HUDEP-2 (cell line): Measurements from ENCODE around the gene UGT1A7.
A peak's percentile ranks its signal among the peaks of the same experiment; 100 is the strongest.
"Not testable (repeated sequence)": the region's sequence is repeated elsewhere in the genome, so short reads cannot be mapped to it uniquely, and the experiment has no call there.

Experiments used
- DNase-seq, 76 experiments: peaks; one replicate each; lab custom pipeline; 2025; ENCODE audit not compliant: unreplicated experiment in 76 of 76; lab: John Stamatoyannopoulos, UW

The UGT1A7 gene

DNA sequence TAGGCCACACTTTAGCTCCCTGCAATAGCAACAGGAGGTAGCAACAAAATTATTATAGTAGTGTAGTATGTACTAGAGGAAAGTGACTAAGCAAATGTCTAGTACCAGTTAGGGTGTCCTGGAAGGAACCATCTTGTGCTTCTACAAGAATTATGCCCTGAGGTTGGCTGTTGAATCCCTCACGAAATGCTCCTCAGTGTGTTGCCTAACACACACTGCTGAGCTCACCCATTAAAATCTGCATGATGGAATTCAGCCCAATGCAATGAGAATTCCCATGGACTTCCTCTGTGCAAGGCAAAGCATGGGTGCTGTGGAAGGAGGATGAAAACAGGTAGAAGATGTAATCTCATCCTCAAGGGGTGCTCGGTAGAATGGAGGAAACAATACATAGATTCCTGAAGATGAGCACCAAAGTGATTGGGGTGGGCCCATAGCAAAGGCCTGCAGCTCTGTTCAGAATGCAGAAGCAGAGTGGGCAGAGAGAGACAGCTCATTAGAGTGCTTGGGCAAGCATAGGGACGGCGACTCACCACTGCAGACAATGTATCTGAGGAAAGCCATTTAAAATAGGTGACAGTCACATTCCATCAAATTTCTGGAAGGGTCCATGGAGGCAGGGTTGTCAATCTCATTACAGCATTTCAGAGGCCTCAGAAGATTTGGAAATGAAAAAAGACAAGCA is 1.2 kb upstream of the UGT1A7 start:
- no peak for DNase-seq

DNA sequence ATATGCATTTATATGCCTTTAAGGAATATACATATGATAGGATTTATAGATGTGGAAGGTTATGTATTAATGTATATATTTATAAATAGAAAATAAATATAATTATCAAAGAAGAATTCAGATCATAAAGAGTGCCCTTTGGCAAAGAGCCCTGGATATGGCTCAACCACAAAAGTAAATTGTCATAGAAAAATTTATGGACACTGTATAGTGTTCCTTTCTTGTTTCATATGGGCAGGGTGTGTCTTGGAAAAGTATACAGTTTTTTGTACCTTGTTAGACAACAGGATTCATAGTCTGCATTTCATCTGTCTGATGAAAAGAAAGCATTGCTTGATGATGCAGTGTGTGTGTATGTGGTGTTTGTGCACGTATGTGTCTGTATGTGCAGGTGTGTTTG is 2.9 kb downstream of the UGT1A7 start:
- no peak for DNase-seq

DNA sequence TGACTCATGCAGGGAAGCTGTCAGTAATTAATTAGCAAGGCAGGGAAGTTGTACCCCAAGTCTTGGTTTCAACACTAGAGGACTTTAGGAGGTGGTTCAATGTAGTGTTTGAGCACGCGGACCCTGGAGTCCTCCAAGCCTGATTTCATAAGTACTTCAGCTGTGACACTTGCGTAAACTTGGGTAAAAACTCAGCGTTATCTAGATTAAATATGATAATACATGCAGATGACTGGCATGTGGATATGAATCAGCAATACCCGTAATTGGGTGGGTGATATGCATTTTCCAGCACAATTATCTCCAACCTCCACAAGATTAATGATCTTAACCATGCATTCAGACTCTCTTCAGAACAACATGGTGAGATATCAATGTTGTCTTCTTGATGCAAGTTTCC is 5.2 kb downstream of the UGT1A7 start:
- no peak for DNase-seq

DNA sequence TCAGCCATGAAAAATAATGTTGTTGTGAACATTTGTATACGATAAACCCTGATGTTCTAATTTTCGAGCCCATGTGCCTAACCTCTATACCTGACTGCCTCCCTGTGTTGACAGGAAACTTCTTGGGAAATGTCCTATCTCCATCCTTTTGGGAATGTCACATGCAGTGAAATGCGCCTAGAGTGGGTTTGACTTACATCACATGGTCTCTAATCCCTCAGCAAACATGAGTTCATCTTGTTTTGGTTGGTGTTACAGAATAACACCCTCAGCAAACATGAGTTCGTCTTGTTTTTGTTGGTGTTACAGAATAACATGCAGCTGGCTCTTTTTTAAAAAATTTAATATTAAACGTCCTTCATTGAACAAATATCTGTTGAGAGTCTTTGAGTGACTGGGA is 6.6 kb downstream of the UGT1A7 start:
- DNase-seq, result no peak

DNA sequence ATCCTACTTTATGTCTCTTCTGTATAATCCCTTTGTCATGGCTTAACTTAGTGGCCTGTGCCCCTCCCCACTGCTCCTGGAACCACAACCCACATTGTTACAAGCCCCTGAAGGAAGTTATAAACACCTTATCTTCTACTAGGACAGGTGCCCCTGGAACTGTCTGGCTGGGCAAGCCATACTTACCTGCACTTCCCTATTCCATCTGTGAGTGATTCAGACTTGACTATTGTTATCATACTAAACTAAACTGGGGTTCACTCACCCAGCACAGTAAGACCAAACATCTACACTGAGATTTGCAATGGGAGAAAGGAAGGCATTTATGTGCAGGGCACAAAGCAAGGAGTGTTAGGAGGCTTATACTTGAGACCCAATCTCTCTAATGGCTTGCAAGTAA is 7.3 kb downstream of the UGT1A7 start:
- DNase-seq, result no peak

DNA sequence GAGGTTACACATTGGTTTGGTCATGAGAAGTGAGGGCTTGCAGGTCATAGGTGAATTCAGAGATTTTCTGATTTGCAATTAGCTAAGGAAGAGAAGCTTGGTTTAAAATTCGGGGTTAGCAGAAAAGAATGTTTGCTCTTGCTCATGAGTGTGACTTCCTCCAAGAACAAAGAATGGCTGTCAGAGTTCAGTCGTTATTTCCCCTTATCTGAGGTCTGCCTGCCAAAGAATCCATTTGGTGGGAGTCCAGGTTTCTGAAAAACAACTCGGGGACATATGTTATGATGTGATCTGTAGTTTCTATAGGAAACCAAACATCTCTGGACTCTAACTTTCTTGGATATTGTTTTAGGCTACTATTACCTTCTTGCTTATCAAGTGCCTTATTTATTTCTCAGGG is 7.8 kb downstream of the UGT1A7 start:
- DNase-seq, result peak in 5 of 76 experiments; percentile 4 to 20 (median 15)

DNA sequence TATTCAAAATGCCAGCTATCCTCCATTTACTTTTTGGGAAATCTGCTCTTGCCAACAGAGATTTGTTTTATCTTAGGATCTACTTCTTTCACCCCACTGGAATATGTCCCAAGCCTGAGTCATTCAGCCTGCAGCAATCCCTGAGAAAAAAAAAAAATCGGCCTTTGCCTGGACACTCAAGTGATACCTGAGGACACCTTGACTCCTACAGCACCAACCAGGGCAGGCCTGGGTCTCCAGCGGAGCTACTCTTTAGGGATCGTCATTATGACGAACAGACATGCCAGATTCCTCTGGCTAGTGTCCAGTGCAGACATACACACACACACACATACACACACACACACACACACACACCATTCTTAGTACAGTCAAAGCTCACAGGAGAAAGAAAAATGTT is 8.7 kb downstream of the UGT1A7 start:
- no peak for DNase-seq

DNA sequence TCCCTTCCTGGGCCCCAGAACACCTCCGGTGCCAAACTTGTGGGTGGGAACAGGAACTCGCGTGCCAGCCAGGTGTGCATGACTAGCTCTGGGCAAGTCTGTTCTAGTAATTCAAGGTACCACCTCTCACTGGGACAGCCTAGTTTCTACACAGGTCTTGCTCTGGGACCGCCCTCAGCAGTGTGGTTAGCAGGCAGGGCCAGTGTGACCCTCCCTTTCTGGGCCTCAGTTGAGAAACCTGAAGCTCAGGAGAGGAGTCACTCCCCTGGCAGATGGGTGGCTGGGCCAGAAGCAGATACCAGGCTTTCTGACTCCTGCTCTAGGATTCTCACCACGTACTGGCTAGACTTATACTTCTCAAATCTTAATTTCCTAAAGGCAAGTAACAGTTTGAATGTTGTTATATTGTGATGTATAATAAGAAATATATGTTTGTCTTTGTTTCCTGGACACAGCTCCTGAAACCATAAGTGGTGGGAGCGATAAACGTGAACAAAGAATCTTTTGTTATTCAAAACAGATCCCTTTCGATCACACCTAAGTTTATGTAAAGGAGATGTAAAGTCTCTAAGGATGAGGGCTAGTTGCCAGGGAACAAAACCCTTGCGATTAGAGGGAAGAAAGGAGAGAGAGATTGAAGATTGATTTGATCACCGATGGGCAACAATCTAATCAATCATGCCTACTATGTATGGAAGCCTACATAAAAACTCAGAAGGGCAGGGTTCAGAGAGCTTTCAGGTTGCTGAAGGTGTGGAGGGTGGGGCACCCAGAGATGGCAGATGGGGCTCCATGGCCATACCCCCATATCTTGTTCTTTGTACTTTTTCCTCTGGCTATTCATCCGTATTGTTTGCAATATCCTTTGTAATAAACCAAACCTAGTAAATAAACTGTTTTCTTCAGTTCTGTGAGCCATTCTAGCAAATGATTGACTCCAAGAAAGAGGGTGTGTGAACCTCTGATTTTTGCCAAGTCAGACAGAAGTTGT is 10.0 kb downstream of the UGT1A7 start:
- no peak for DNase-seq

DNA sequence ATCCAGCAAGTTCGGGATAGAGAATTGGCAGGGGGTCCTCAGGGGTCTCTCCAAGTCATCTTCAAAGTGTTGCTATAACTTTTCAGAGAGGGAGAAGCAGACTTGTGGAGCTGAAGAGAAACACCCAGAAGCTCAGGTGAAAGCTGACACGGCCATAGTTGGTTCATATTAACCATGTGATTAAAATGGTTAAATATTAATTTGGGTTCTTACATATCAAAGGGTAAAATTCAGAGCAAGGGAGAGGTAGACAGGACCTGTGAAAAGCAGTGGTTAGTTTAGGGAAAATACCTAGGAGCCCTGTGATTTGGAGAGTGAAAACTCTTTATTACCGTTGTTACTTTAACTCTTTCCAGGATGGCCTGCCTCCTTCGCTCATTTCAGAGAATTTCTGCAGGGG is 10.9 kb downstream of the UGT1A7 start, which contains the start of gene UGT1A6:
Gene UGT1A6 (plus strand): TSS at position 243 of the 400 bp plus-strand sequence. CDS start 115 bp downstream, at position 358.
- DNase-seq, result no peak

DNA sequence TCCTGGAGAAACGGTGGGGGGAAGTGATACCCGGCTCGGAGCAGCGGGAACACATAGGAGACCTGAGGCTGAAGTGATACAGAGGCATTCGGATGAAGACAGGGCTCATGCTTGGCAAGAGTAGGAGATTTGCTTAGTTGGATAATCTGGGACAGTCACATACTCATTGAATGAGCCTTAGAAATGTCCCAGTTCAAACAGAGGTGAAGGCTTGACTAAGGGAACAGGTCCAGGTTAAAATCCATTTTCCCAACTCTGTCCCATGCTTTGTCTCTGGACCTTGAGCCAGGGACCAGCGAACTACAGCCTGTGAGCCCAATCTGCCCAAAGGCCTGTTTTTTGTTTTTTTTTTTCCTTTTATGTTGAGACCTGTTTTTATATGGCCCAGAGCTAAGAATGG is 12.3 kb downstream of the UGT1A7 start:
- no peak for DNase-seq

DNA sequence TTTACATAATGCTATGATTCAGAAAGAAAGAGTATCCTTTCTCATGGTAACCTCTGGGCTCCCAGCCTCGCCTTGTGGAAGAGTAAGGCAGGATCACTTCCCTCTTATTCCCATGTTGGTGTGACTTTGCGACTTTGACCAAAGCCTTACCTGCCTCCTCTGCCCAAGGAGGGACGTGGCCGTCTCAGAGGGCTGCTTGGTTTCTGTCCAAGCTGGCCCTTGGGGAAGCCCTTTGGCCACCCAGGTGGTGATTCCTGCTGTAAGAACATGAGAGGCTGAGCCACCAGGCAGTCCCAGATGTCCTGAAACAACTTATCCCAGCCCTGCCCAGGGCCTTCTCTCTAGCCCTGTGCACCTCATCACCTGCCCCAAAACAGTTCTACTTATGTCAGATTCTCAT is 17.0 kb downstream of the UGT1A7 start:
- DNase-seq, result no peak

DNA sequence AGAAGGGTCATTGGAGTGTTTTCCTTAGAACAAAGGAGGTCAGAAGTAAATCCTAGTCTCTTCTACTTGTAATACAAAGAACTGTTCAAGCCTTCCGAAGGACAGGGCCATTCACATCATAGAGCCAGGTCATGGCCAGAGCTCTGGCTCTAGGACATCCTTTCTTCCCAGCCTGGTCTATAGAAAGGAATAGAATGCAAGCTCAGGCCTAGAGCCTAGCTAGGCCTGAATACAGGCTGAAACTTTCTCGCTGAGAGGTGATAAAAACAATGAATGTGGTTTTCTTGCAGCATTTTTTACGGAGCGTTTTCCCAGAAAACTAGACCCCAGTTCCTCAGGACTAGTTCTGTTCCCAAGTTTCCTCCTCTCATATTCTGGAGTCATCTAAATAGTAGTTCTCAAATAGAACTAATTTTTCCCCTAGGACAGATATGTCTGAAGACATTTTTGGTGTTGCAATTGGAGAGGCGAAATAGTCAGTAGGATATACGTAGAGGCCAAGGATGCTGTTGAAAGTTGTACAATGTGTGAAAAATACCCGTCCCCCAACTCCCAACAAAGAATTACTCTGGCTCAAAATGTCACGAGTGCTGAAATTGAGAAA is 17.8 kb downstream of the UGT1A7 start:
- DNase-seq, result no peak

DNA sequence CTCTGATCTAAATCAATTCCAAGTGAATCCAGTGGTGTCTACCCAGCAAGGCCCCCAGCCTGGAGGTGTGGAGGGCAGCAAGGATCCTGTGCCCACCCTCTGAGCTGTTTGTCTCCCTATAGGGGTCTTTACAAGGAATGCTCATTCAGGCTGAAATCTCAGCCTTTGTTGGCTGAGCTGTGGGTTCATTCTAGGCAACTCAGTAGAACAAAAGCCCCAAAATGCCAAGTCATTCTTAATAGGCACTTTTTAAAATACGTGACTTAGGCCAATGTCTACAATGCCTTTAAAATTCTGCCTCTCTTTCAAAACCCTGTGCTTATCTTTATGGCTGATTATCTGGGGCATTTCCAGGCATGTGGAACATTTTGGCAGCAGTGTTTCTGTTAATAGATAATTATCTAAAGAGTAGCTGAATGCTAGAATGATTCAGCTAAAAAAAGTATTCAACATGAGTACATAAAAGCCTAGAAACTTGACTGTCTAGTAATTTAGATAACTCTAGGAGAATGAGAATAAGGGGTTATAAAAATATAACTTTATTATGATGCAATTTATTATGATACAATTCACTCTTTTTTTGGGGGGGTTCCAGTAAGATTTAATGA is 18.4 kb downstream of the UGT1A7 start:
- peak in 53 of 76 experiments; percentile 2 to 88 (median 49) for DNase-seq

DNA sequence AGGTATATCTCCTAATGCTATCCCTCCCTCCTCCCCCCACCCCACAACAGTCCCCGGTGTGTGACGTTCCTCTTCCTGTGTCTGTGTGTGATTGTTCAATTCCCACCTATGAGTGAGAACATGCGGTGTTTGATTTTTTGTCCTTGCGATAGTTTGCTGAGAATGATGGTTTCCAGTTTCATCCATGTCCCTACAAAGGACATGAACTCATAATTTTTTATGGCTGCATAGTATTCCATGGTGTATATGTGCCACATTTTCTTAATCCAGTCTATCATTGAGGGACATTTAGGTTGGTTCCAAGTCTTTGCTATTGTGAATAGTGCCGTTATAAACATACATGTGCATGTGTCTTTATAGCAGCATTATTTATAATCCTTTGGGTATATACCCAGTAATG is 19.1 kb downstream of the UGT1A7 start:
- not testable (repeated sequence) for DNase-seq

DNA sequence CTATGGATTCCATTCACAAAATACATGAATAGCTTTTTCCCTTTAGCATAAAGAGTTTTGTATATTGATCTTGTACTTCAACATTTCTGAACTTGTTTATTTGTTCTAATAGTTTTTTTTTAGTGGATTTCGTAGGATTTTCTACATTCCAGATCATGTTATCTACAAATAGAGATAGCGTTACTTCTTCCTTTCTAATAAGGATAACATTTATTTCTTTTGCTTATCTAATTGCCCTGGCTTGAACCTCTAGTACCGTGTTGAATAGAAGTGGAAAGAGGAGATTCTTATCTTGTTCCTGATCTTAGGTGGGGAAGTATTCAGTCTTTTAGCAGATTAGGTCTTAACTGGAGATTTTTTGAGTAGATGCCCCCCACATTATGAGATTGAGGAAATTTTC is 20.5 kb downstream of the UGT1A7 start:
- no peak for DNase-seq

DNA sequence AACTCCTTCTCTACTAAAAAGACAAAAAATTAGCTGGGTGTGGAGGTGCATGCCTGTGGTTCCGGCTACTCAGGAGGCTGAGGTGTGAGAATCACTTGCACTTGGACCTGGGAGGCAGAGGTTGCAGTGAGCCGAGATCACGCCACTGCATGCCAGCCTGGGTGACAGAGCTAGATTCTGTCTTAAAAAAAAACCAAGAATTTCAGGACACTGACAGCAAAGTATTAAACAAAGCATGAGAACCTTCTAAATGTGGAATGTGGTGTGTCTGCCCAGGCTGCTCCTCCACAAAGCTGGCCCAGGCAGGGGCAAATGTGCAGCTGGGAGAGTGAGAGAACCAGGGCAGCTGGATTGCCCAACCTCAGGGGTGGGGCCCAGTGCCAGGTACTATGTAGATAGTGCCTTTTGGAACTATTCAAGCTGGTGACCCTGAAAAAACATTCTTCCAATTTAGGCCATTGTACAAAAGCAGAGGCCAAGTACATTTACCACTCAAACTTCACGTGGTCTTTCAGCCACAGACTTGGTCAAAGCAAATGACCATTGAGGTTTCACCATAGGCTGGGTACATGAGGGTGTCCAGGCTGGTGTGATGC is 24.3 kb downstream of the UGT1A7 start:
- no peak for DNase-seq

DNA sequence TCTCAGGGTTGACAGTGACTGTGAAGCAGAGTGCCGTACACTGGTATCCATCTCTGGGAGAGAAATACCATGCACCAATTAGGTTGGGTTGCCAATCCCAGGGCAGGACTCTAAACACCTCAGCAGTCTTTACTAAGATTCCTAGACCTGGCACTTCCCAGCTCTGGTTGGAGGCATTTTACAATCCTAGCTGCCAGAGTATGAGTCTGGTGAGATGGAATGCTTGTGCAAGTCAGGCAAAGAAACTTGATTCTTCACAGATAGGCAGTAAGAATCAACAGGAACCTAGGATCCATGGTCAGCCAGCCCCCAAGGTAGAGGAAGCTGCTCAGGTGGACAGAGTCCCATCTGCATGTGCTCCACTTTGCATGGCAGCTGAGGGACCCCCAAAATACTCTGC is 25.0 kb downstream of the UGT1A7 start:
- no peak for DNase-seq

DNA sequence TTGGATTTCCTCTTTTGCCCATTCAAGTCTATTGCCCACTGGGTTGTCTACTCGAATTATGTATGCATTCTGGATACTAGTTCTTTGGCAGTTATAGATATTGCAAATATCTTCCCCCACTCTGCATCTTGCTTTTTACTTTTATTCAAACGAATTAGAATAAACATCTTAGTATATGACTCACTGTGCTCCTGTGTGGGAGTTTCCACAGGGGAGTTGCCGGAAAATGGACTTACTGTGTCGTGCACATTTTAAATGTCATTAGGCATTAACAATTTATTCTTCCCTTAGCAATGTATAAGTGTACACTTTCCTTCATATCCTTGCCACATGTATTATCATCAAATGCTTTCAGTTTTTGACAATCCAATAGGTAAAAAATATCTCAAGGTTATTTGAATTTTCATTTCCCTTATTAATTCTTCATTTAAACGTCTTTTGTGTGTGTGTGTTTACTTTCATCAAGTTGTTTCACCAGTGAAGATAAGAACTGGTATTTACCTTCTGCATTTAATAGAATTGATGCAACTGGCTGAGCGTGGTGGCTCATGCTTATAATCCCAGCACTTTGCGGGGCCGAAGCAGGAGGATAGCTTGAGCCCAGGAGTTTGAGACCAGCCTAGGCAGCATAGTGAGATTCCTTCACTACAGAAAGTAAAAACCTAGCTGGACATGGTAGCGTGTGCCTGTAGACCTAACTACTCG is 26.4 kb downstream of the UGT1A7 start:
- no peak for DNase-seq

DNA sequence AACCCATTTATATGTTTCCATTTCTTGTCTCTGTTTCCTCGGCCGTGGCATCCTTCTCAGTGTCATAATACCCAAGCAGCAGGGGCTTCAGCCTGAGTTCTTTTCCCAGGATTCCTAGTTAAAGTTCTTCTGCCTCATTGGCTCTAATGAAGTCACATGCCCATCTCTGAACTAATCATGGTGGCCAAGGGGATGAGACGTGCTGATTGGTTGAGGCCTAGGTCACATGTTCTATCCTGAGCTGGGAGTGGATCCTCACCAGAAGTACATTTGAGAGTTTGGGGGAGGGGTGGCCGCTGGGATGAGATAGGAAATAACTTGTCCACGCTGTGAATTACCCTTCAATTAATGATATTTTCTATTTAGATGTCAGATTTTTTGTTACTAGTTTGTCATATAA is 27.2 kb downstream of the UGT1A7 start:
- no peak for DNase-seq
